ENCODE data around the gene LSS. TPM values are rescaled to one million over a fixed set of nuclear protein-coding genes. Genes with fewer than 3 reads are reported as not detected.
A peak's percentile ranks its signal among the peaks of the same experiment; 100 is the strongest.

The LSS gene
- total and polyA plus RNA-seq, 2 experiments from 2014 or later: 55.0 to 237 TPM

DNA sequence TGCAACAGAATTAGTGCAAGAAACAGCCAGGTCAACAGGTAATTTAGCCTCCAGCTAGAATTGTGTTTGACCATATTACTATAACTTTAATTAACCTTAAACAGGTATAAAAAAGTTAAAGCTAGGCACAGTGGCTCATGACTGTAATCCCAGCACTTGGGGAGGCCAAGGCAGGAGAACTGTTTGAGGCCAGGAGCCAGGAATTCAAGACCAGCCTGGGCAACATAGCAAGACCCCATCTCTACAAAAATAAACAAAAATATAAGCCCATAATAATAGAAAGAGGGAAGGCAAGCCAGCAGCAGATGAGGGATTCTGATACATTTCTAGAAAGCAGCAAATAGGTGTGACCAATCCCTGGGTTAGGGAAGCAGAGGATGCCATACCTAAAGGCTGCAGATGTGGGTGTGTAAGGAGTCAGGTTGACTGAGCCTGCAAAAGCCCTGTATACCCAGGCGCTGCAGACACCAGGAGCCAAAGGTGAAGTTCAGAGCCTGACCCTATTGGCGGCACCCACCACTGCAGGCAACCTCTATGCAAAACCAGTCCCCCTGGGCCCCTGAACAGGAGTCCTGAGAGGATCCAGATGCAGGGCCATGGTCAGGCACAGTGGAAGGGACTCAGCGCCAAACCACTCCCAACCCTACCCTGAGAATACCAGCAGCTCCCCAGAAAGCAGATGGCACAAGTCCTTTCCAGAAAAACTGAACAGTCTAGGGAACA is 19.3 kb upstream of the LSS start:
- peaks cover 65% of the 10 kb centered on the region for H3K36me3 ChIP-seq (ENCODE audit: insufficient read depth)
- ATAC-seq: no peak
- no peaks in the 10 kb centered on the region for H3K79me2 ChIP-seq (replicated peaks; ENCODE audit: insufficient read depth)
- no peak overlapping the region for H3K4me3 ChIP-seq
- no peaks in the 10 kb centered on the region for H3K27me3 ChIP-seq (ENCODE audit: insufficient read depth)
- H3K4me2 ChIP-seq: no peak overlapping the region
- H3K4me1 Mint-ChIP-seq: no peaks in the 10 kb centered on the region
- no peak overlapping the region for H3K27ac ChIP-seq (ENCODE audit: low read depth)
- H4K20me1 ChIP-seq (replicated peaks; ENCODE audit: insufficient read depth): peaks cover 14% of the 10 kb centered on the region
- H2AFZ ChIP-seq: no peak overlapping the region
- no peak overlapping the region for H3K27ac Mint-ChIP-seq
- DNase-seq (ENCODE audit: low spot score): no peak
- no peak overlapping the region for H3K4me3 Mint-ChIP-seq
- H3K4me1 ChIP-seq (ENCODE audit: insufficient read depth): no peaks in the 10 kb centered on the region
- H3K36me3 Mint-ChIP-seq (ENCODE audit: low read depth): peaks cover 91% of the 10 kb centered on the region
- peaks cover 8% of the 10 kb centered on the region for H3K27me3 Mint-ChIP-seq (ENCODE audit: insufficient read depth, low read depth, poor library complexity)
- peaks cover 10% of the 10 kb centered on the region for H3F3A ChIP-seq (replicated peaks; ENCODE audit: low read depth)
- H3K9me3 Mint-ChIP-seq: no peaks in the 10 kb centered on the region
- H3K9me2 ChIP-seq (ENCODE audit: insufficient read depth): no peaks in the 10 kb centered on the region
- TF ChIP-seq, protein P1, sequence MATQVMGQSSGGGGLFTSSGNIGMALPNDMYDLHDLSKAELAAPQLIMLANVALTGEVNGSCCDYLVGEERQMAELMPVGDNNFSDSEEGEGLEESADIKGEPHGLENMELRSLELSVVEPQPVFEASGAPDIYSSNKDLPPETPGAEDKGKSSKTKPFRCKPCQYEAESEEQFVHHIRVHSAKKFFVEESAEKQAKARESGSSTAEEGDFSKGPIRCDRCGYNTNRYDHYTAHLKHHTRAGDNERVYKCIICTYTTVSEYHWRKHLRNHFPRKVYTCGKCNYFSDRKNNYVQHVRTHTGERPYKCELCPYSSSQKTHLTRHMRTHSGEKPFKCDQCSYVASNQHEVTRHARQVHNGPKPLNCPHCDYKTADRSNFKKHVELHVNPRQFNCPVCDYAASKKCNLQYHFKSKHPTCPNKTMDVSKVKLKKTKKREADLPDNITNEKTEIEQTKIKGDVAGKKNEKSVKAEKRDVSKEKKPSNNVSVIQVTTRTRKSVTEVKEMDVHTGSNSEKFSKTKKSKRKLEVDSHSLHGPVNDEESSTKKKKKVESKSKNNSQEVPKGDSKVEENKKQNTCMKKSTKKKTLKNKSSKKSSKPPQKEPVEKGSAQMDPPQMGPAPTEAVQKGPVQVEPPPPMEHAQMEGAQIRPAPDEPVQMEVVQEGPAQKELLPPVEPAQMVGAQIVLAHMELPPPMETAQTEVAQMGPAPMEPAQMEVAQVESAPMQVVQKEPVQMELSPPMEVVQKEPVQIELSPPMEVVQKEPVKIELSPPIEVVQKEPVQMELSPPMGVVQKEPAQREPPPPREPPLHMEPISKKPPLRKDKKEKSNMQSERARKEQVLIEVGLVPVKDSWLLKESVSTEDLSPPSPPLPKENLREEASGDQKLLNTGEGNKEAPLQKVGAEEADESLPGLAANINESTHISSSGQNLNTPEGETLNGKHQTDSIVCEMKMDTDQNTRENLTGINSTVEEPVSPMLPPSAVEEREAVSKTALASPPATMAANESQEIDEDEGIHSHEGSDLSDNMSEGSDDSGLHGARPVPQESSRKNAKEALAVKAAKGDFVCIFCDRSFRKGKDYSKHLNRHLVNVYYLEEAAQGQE (IDR thresholded peaks at IDR 0.05; ENCODE audit: unreplicated experiment): no peak
- TF ChIP-seq ZNF114 (CRISPR knock-in tag; IDR thresholded peaks at IDR 0.05) (no peak), ZNF331 (CRISPR knock-in tag; IDR thresholded peaks at IDR 0.05; ENCODE audit: low read depth) (no peak), NANOG (IDR thresholded peaks at IDR 0.05; ENCODE audit: borderline replicate concordance) (no peak), POLR2AphosphoS5 (IDR thresholded peaks at IDR 0.05; ENCODE audit: low read depth) (no peak), CREB1 (CRISPR knock-in tag; IDR thresholded peaks at IDR 0.05; ENCODE audit: low read depth) (no peak), JUNB (IDR thresholded peaks at IDR 0.05; ENCODE audit: unreplicated experiment) (no peak)
- TF ChIP-seq, protein P2, sequence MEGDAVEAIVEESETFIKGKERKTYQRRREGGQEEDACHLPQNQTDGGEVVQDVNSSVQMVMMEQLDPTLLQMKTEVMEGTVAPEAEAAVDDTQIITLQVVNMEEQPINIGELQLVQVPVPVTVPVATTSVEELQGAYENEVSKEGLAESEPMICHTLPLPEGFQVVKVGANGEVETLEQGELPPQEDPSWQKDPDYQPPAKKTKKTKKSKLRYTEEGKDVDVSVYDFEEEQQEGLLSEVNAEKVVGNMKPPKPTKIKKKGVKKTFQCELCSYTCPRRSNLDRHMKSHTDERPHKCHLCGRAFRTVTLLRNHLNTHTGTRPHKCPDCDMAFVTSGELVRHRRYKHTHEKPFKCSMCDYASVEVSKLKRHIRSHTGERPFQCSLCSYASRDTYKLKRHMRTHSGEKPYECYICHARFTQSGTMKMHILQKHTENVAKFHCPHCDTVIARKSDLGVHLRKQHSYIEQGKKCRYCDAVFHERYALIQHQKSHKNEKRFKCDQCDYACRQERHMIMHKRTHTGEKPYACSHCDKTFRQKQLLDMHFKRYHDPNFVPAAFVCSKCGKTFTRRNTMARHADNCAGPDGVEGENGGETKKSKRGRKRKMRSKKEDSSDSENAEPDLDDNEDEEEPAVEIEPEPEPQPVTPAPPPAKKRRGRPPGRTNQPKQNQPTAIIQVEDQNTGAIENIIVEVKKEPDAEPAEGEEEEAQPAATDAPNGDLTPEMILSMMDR (conservative IDR thresholded peaks at IDR 0.05; ENCODE audit: low read depth in 2 of 2): no peak

DNA sequence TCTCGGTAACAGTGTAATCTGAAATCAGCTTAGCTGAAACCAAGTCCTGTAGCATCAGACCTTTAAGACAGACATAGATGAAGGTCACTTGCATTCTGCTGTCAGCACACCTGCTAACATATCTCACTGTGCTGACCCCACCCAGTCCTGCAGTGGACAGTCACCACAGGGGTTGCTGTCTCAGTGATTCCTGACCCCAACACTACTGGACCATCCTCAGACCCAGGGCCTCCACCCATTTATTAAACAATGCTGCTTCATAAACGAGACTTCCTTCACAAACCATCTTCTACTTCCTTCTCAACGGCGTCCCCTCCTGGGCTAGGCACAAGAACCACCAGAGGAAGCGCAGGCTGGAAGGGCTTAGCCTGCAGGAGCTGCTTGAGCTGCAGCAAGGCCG is 17.8 kb upstream of the LSS start:
- Histone ChIP-seq H3K9me2 (ENCODE audit: insufficient read depth) (no peaks in the 10 kb centered on the region), H3K36me3 (ENCODE audit: insufficient read depth) (peaks cover 65% of the 10 kb centered on the region), H3K4me3 (no peak overlapping the region), H3K4me1 (ENCODE audit: insufficient read depth) (no peaks in the 10 kb centered on the region), H3K27me3 (ENCODE audit: insufficient read depth) (no peaks in the 10 kb centered on the region), H3K79me2 (replicated peaks; ENCODE audit: insufficient read depth) (no peaks in the 10 kb centered on the region), H4K20me1 (replicated peaks; ENCODE audit: insufficient read depth) (peaks cover 21% of the 10 kb centered on the region), H2AFZ (no peak overlapping the region), H3K27ac (ENCODE audit: low read depth) (no peak overlapping the region), H3F3A (replicated peaks; ENCODE audit: low read depth) (peaks cover 20% of the 10 kb centered on the region), H3K4me2 (no peak overlapping the region)
- peaks cover 92% of the 10 kb centered on the region for H3K36me3 Mint-ChIP-seq (ENCODE audit: low read depth)
- no peaks in the 10 kb centered on the region for H3K4me1 Mint-ChIP-seq
- TF ChIP-seq CREB1 (CRISPR knock-in tag; IDR thresholded peaks at IDR 0.05; ENCODE audit: low read depth): no peak
- no peak for TF ChIP-seq JUNB (IDR thresholded peaks at IDR 0.05; ENCODE audit: unreplicated experiment)
- TF ChIP-seq, protein P2 (conservative IDR thresholded peaks at IDR 0.05; ENCODE audit: low read depth in 2 of 2): peak in 1 of 2 experiments; percentile 27; a peak in 2 of 4 replicates
- H3K4me3 Mint-ChIP-seq: no peak overlapping the region
- no peaks in the 10 kb centered on the region for H3K9me3 Mint-ChIP-seq
- ATAC-seq (no peak), DNase-seq (ENCODE audit: low spot score) (no peak)
- no peak overlapping the region for H3K27ac Mint-ChIP-seq
- peaks cover 8% of the 10 kb centered on the region for H3K27me3 Mint-ChIP-seq (ENCODE audit: insufficient read depth, low read depth, poor library complexity)
